ENCODE measurements around the gene MAP6.

Gene MAP6

GRCh38 chr11:75644946-75645345 is 23.9 kb downstream of the MAP6 start:
- no peak overlapping the region for H2BK12ac ChIP-seq (ENCODE audit: low read length)
- no peak overlapping the region for H4K8ac ChIP-seq (ENCODE audit: low read depth, low read length)
- no peak overlapping the region for H3K14ac ChIP-seq (ENCODE audit: low read length)
- no peak overlapping the region for H3K9ac ChIP-seq (ENCODE audit: low read length)
- no peaks in the 10 kb centered on the region for H3K4me1 ChIP-seq (ENCODE audit: control insufficient read depth in 1 of 2, insufficient read depth in 2 of 2, low read length in 2 of 2)
- H3K9me3 ChIP-seq (ENCODE audit: insufficient read depth, low read depth, low read length) = no peaks in the 10 kb centered on the region
- H3K4me3 ChIP-seq (ENCODE audit: low read depth, low read length) = no peak overlapping the region
- no peak overlapping the region for H4K12ac ChIP-seq (ENCODE audit: low read depth, low read length)
- H3K4ac ChIP-seq (ENCODE audit: low read depth, low read length) = no peak overlapping the region
- H4K91ac ChIP-seq (ENCODE audit: low read depth, low read length) = no peak overlapping the region
- H3K27me3 ChIP-seq (ENCODE audit: insufficient read depth, low read length) = no peaks in the 10 kb centered on the region
- no peaks in the 10 kb centered on the region for H3K79me1 ChIP-seq (ENCODE audit: low read length)
- no peak overlapping the region for H2BK120ac ChIP-seq (ENCODE audit: insufficient read depth, low read length, poor library complexity)
- no CpG with 5 or more reads among the region's 6 CpGs for WGBS (ENCODE audit: extremely low coverage, insufficient coverage, insufficient read length)
- no peak overlapping the region for H3K4me2 ChIP-seq (ENCODE audit: low read length)
- H2BK5ac ChIP-seq (ENCODE audit: low read depth, low read length, poor library complexity) = no peak overlapping the region
- no peak overlapping the region for H3K27ac ChIP-seq (ENCODE audit: low read depth, low read length)
- H3K23ac ChIP-seq (ENCODE audit: low read length) = no peak overlapping the region
- no peaks in the 10 kb centered on the region for H3K79me2 ChIP-seq (ENCODE audit: control insufficient read depth, insufficient read depth, low read length, poor library complexity)
- H2AFZ ChIP-seq (ENCODE audit: insufficient read depth, low read length, poor library complexity) = no peak overlapping the region
- DNase-seq = no peak
- H3K18ac ChIP-seq (ENCODE audit: low read length) = no peak overlapping the region
- H2AK5ac ChIP-seq (ENCODE audit: low read length) = no peak overlapping the region
- H3K36me3 ChIP-seq (ENCODE audit: control insufficient read depth in 1 of 2, insufficient read depth in 2 of 2, low read length in 2 of 2) = no peaks in the 10 kb centered on the region

- Histone ChIP-seq H3K4me1 (ENCODE audit: control insufficient read depth in 1 of 2, insufficient read depth in 2 of 2, low read length in 2 of 2) (peaks cover 0 to 2% of the 10 kb centered on the region in 2 experiments), H3K9ac (ENCODE audit: low read length) (no peak overlapping the region), H3K36me3 (ENCODE audit: control insufficient read depth in 1 of 2, insufficient read depth in 2 of 2, low read length in 2 of 2) (no peaks in the 10 kb centered on the region), H2AFZ (ENCODE audit: insufficient read depth, low read length, poor library complexity) (no peak overlapping the region), H3K9me3 (ENCODE audit: insufficient read depth, low read depth, low read length) (no peaks in the 10 kb centered on the region), H3K79me1 (ENCODE audit: low read length) (no peaks in the 10 kb centered on the region), H3K4me2 (ENCODE audit: low read length) (no peak overlapping the region), H3K4me3 (ENCODE audit: low read depth, low read length) (no peak overlapping the region), H2BK5ac (ENCODE audit: low read depth, low read length, poor library complexity) (no peak overlapping the region), H3K14ac (ENCODE audit: low read length) (no peak overlapping the region), H3K27ac (ENCODE audit: low read depth, low read length) (no peak overlapping the region), H3K27me3 (ENCODE audit: insufficient read depth, low read length) (no peaks in the 10 kb centered on the region), H2BK12ac (ENCODE audit: low read length) (no peak overlapping the region), H4K8ac (ENCODE audit: low read depth, low read length) (no peak overlapping the region), H4K12ac (ENCODE audit: low read depth, low read length) (no peak overlapping the region), H3K79me2 (ENCODE audit: control insufficient read depth, insufficient read depth, low read length, poor library complexity) (no peaks in the 10 kb centered on the region), H4K91ac (ENCODE audit: low read depth, low read length) (no peak overlapping the region), H2BK120ac (ENCODE audit: insufficient read depth, low read length, poor library complexity) (no peak overlapping the region), H3K4ac (ENCODE audit: low read depth, low read length) (no peak overlapping the region), H3K18ac (ENCODE audit: low read length) (no peak overlapping the region), H3K23ac (ENCODE audit: low read length) (no peak overlapping the region), H2AK5ac (ENCODE audit: low read length) (no peak overlapping the region)
- no peak for DNase-seq
Observed at GRCh38 chr11:75644370-75644769, 24.5 kb downstream of the MAP6 start.

GRCh38 chr11:75642402-75643113 is 26.3 kb downstream of the MAP6 start:
- WGBS (ENCODE audit: extremely low coverage, insufficient coverage, insufficient read length) = no CpG with 5 or more reads among the region's 2 CpGs
- Histone ChIP-seq H2BK120ac (ENCODE audit: insufficient read depth, low read length, poor library complexity) (no peak overlapping the region), H3K79me2 (ENCODE audit: control insufficient read depth, insufficient read depth, low read length, poor library complexity) (no peaks in the 10 kb centered on the region), H3K27ac (ENCODE audit: low read depth, low read length) (no peak overlapping the region), H4K8ac (ENCODE audit: low read depth, low read length) (no peak overlapping the region), H4K91ac (ENCODE audit: low read depth, low read length) (no peak overlapping the region), H3K4me3 (ENCODE audit: low read depth, low read length) (no peak overlapping the region), H3K79me1 (ENCODE audit: low read length) (no peaks in the 10 kb centered on the region), H3K36me3 (ENCODE audit: control insufficient read depth in 1 of 2, insufficient read depth in 2 of 2, low read length in 2 of 2) (no peaks in the 10 kb centered on the region), H3K14ac (ENCODE audit: low read length) (no peak overlapping the region), H3K27me3 (ENCODE audit: insufficient read depth, low read length) (no peaks in the 10 kb centered on the region), H2AFZ (ENCODE audit: insufficient read depth, low read length, poor library complexity) (no peak overlapping the region), H2BK5ac (ENCODE audit: low read depth, low read length, poor library complexity) (no peak overlapping the region), H2AK5ac (ENCODE audit: low read length) (no peak overlapping the region), H2BK12ac (ENCODE audit: low read length) (no peak overlapping the region), H3K18ac (ENCODE audit: low read length) (no peak overlapping the region), H4K12ac (ENCODE audit: low read depth, low read length) (no peak overlapping the region), H3K9ac (ENCODE audit: low read length) (no peak overlapping the region), H3K9me3 (ENCODE audit: insufficient read depth, low read depth, low read length) (no peaks in the 10 kb centered on the region), H3K23ac (ENCODE audit: low read length) (no peak overlapping the region), H3K4me1 (ENCODE audit: control insufficient read depth in 1 of 2, insufficient read depth in 2 of 2, low read length in 2 of 2) (peaks cover 0 to 2% of the 10 kb centered on the region in 2 experiments), H3K4ac (ENCODE audit: low read depth, low read length) (no peak overlapping the region), H3K4me2 (ENCODE audit: low read length) (no peak overlapping the region)
- no peak for DNase-seq

GRCh38 chr11:75639762-75640181 is 29.1 kb downstream of the MAP6 start:
- no peak overlapping the region for H3K27ac ChIP-seq (ENCODE audit: low read depth, low read length)
- no CpG with 5 or more reads among the region's 4 CpGs for whole genome bisulfite sequencing (ENCODE audit: extremely low coverage, insufficient coverage, insufficient read length)
- no peak overlapping the region for H4K91ac ChIP-seq (ENCODE audit: low read depth, low read length)
- H3K36me3 ChIP-seq (ENCODE audit: control insufficient read depth in 1 of 2, insufficient read depth in 2 of 2, low read length in 2 of 2) = no peaks in the 10 kb centered on the region
- no peak overlapping the region for H3K23ac ChIP-seq (ENCODE audit: low read length)
- no peak overlapping the region for H4K12ac ChIP-seq (ENCODE audit: low read depth, low read length)
- peaks cover 0 to 2% of the 10 kb centered on the region in 2 experiments for H3K4me1 ChIP-seq (ENCODE audit: control insufficient read depth in 1 of 2, insufficient read depth in 2 of 2, low read length in 2 of 2)
- H3K4me3 ChIP-seq (ENCODE audit: low read depth, low read length) = no peak overlapping the region
- DNase-seq = peak in 1 of 2 donors; percentile 21
- H3K4me2 ChIP-seq (ENCODE audit: low read length) = no peak overlapping the region
- H2BK120ac ChIP-seq (ENCODE audit: insufficient read depth, low read length, poor library complexity) = no peak overlapping the region
- H4K8ac ChIP-seq (ENCODE audit: low read depth, low read length) = no peak overlapping the region
- no peaks in the 10 kb centered on the region for H3K79me2 ChIP-seq (ENCODE audit: control insufficient read depth, insufficient read depth, low read length, poor library complexity)
- H3K18ac ChIP-seq (ENCODE audit: low read length) = no peak overlapping the region
- no peaks in the 10 kb centered on the region for H3K9me3 ChIP-seq (ENCODE audit: insufficient read depth, low read depth, low read length)
- no peak overlapping the region for H3K9ac ChIP-seq (ENCODE audit: low read length)
- no peak overlapping the region for H2AK5ac ChIP-seq (ENCODE audit: low read length)
- H3K27me3 ChIP-seq (ENCODE audit: insufficient read depth, low read length) = no peaks in the 10 kb centered on the region
- no peak overlapping the region for H2BK5ac ChIP-seq (ENCODE audit: low read depth, low read length, poor library complexity)
- H2BK12ac ChIP-seq (ENCODE audit: low read length) = no peak overlapping the region
- H3K79me1 ChIP-seq (ENCODE audit: low read length) = no peaks in the 10 kb centered on the region
- no peak overlapping the region for H2AFZ ChIP-seq (ENCODE audit: insufficient read depth, low read length, poor library complexity)
- no peak overlapping the region for H3K4ac ChIP-seq (ENCODE audit: low read depth, low read length)
- no peak overlapping the region for H3K14ac ChIP-seq (ENCODE audit: low read length)

Measured in trophoblast cell (in vitro differentiated cells and primary cell).